MM.1S (cell line): ENCODE measurements around the gene CASS4.

Experiments
- EZH2 ChIP-seq: fragments of 300-600 bp; sonication (generic); optimal IDR thresholded peaks from 2 replicates; pipeline ENCODE3; 2017; ENCODE audit warnings: low read depth, mild to moderate bottlenecking, antibody characterized with exemption, low read length, mixed read lengths
- EZH2phosphoT487 ChIP-seq: fragments of 300-600 bp; sonication (generic); IDR thresholded peaks from 2 replicates; pipeline ENCODE4 v1.6.1; 2018; ENCODE audit warnings: antibody characterized with exemption, low read length
- TF ChIP-seq, protein P1 (sequence below): fragments of 300-600 bp; sonication (generic); IDR thresholded peaks from 2 replicates; pipeline ENCODE4 v1.5.1; 2016; ENCODE audit warnings: antibody characterized with exemption, low read length, mixed read lengths

- TF ChIP-seq, protein P1, sequence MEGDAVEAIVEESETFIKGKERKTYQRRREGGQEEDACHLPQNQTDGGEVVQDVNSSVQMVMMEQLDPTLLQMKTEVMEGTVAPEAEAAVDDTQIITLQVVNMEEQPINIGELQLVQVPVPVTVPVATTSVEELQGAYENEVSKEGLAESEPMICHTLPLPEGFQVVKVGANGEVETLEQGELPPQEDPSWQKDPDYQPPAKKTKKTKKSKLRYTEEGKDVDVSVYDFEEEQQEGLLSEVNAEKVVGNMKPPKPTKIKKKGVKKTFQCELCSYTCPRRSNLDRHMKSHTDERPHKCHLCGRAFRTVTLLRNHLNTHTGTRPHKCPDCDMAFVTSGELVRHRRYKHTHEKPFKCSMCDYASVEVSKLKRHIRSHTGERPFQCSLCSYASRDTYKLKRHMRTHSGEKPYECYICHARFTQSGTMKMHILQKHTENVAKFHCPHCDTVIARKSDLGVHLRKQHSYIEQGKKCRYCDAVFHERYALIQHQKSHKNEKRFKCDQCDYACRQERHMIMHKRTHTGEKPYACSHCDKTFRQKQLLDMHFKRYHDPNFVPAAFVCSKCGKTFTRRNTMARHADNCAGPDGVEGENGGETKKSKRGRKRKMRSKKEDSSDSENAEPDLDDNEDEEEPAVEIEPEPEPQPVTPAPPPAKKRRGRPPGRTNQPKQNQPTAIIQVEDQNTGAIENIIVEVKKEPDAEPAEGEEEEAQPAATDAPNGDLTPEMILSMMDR = no peak
- TF ChIP-seq EZH2phosphoT487 (no peak), EZH2 (no peak)
These were observed 5.3 kb downstream of the CASS4 start for GRCh38 chr20:56417402-56417801.
